ENCODE results near the gene PER1. TPM values are rescaled to one million over a fixed set of nuclear protein-coding genes. Genes with fewer than 3 reads are reported as not detected.

PER1 gene
- total and polyA plus RNA-seq, 10 of the 15 experiments (the other 5 are each of a cell fraction or from before 2014, with no cell fraction given) = 0.02 to 25.1 (median 5.4) TPM

DNA sequence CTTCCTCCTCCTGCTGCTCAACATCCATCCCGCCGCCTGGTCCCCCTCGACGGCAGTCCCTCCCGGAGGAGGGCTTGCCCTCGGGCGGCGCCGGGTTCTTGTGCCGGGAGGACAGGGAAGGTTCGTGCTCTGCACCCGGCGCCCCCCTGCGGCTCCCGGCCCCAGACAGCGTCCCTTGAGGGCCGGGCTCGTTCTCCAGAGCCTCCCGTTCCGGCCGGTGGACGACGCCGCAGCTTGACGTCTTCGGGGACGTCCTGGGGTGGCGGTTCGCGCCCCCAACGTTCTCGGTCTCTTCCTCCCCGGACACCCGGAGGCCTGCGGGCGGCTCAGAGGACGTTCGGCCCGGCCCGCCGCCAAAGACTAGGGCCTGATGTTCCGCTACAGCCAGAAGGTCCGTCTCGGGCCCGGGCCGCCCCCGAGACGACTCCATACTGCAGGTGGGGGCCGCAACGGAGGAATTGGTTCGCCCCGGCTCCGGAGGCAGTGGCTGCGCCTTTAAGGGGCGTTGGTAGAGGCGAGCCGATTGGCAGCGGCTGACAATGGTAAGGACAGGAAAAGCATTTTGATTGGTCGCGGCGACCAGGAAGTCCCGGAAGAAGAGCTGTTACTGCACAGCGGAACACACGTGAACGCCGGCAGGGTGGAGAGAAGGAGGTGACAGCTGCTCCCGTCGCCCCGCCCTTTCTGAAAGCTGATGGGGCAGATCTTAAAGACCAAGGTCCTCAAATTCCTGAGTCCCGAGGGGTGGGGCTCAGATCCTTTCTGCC is 37.7 kb upstream of the PER1 start, which contains the start of gene BORCS6 (continued):
- TF ChIP-seq, protein P1, sequence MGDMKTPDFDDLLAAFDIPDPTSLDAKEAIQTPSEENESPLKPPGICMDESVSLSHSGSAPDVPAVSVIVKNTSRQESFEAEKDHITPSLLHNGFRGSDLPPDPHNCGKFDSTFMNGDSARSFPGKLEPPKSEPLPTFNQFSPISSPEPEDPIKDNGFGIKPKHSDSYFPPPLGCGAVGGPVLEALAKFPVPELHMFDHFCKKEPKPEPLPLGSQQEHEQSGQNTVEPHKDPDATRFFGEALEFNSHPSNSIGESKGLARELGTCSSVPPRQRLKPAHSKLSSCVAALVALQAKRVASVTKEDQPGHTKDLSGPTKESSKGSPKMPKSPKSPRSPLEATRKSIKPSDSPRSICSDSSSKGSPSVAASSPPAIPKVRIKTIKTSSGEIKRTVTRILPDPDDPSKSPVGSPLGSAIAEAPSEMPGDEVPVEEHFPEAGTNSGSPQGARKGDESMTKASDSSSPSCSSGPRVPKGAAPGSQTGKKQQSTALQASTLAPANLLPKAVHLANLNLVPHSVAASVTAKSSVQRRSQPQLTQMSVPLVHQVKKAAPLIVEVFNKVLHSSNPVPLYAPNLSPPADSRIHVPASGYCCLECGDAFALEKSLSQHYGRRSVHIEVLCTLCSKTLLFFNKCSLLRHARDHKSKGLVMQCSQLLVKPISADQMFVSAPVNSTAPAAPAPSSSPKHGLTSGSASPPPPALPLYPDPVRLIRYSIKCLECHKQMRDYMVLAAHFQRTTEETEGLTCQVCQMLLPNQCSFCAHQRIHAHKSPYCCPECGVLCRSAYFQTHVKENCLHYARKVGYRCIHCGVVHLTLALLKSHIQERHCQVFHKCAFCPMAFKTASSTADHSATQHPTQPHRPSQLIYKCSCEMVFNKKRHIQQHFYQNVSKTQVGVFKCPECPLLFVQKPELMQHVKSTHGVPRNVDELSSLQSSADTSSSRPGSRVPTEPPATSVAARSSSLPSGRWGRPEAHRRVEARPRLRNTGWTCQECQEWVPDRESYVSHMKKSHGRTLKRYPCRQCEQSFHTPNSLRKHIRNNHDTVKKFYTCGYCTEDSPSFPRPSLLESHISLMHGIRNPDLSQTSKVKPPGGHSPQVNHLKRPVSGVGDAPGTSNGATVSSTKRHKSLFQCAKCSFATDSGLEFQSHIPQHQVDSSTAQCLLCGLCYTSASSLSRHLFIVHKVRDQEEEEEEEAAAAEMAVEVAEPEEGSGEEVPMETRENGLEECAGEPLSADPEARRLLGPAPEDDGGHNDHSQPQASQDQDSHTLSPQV (IDR thresholded peaks at IDR 0.05) = no peak
- no peak for TF ChIP-seq ZBED1 (IDR thresholded peaks at IDR 0.05; ENCODE audit: borderline replicate concordance)
- no peak for TF ChIP-seq BMI1 (IDR thresholded peaks at IDR 0.05; ENCODE audit: borderline replicate concordance)
- TF ChIP-seq, protein P2, sequence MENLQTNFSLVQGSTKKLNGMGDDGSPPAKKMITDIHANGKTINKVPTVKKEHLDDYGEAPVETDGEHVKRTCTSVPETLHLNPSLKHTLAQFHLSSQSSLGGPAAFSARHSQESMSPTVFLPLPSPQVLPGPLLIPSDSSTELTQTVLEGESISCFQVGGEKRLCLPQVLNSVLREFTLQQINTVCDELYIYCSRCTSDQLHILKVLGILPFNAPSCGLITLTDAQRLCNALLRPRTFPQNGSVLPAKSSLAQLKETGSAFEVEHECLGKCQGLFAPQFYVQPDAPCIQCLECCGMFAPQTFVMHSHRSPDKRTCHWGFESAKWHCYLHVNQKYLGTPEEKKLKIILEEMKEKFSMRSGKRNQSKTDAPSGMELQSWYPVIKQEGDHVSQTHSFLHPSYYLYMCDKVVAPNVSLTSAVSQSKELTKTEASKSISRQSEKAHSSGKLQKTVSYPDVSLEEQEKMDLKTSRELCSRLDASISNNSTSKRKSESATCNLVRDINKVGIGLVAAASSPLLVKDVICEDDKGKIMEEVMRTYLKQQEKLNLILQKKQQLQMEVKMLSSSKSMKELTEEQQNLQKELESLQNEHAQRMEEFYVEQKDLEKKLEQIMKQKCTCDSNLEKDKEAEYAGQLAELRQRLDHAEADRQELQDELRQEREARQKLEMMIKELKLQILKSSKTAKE (IDR thresholded peaks at IDR 0.05; ENCODE audit: low read depth, poor library complexity, severe bottlenecking) = peak; percentile 49
- TF ChIP-seq SMARCA5 (IDR thresholded peaks at IDR 0.05) = peak; percentile 84; the same call in 1 of the 2 replicates
- TF ChIP-seq ZNF207 (IDR thresholded peaks at IDR 0.05; ENCODE audit: borderline replicate concordance) = peak; percentile 55; the same call in 1 of the 2 replicates
- peak; percentile 32 to 40; a peak in 3 of 4 replicates for TF ChIP-seq IKZF2 (IDR thresholded peaks at IDR 0.05)
- TF ChIP-seq TCF7 (IDR thresholded peaks at IDR 0.05; ENCODE audit: borderline replicate concordance) = no peak
- peak; percentile 71 for TF ChIP-seq GATAD2B (conservative IDR thresholded peaks at IDR 0.05; ENCODE audit: low read depth)
- TF ChIP-seq, protein P3, sequence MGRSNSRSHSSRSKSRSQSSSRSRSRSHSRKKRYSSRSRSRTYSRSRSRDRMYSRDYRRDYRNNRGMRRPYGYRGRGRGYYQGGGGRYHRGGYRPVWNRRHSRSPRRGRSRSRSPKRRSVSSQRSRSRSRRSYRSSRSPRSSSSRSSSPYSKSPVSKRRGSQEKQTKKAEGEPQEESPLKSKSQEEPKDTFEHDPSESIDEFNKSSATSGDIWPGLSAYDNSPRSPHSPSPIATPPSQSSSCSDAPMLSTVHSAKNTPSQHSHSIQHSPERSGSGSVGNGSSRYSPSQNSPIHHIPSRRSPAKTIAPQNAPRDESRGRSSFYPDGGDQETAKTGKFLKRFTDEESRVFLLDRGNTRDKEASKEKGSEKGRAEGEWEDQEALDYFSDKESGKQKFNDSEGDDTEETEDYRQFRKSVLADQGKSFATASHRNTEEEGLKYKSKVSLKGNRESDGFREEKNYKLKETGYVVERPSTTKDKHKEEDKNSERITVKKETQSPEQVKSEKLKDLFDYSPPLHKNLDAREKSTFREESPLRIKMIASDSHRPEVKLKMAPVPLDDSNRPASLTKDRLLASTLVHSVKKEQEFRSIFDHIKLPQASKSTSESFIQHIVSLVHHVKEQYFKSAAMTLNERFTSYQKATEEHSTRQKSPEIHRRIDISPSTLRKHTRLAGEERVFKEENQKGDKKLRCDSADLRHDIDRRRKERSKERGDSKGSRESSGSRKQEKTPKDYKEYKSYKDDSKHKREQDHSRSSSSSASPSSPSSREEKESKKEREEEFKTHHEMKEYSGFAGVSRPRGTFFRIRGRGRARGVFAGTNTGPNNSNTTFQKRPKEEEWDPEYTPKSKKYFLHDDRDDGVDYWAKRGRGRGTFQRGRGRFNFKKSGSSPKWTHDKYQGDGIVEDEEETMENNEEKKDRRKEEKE (IDR thresholded peaks at IDR 0.05) = no peak
- no peak for TF ChIP-seq NFIC (IDR thresholded peaks at IDR 0.05; ENCODE audit: low read depth, low read length)
- TF ChIP-seq, protein P4, sequence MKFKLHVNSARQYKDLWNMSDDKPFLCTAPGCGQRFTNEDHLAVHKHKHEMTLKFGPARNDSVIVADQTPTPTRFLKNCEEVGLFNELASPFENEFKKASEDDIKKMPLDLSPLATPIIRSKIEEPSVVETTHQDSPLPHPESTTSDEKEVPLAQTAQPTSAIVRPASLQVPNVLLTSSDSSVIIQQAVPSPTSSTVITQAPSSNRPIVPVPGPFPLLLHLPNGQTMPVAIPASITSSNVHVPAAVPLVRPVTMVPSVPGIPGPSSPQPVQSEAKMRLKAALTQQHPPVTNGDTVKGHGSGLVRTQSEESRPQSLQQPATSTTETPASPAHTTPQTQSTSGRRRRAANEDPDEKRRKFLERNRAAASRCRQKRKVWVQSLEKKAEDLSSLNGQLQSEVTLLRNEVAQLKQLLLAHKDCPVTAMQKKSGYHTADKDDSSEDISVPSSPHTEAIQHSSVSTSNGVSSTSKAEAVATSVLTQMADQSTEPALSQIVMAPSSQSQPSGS (IDR thresholded peaks at IDR 0.05; ENCODE audit: low read length) = no peak
- TF ChIP-seq, protein P5, sequence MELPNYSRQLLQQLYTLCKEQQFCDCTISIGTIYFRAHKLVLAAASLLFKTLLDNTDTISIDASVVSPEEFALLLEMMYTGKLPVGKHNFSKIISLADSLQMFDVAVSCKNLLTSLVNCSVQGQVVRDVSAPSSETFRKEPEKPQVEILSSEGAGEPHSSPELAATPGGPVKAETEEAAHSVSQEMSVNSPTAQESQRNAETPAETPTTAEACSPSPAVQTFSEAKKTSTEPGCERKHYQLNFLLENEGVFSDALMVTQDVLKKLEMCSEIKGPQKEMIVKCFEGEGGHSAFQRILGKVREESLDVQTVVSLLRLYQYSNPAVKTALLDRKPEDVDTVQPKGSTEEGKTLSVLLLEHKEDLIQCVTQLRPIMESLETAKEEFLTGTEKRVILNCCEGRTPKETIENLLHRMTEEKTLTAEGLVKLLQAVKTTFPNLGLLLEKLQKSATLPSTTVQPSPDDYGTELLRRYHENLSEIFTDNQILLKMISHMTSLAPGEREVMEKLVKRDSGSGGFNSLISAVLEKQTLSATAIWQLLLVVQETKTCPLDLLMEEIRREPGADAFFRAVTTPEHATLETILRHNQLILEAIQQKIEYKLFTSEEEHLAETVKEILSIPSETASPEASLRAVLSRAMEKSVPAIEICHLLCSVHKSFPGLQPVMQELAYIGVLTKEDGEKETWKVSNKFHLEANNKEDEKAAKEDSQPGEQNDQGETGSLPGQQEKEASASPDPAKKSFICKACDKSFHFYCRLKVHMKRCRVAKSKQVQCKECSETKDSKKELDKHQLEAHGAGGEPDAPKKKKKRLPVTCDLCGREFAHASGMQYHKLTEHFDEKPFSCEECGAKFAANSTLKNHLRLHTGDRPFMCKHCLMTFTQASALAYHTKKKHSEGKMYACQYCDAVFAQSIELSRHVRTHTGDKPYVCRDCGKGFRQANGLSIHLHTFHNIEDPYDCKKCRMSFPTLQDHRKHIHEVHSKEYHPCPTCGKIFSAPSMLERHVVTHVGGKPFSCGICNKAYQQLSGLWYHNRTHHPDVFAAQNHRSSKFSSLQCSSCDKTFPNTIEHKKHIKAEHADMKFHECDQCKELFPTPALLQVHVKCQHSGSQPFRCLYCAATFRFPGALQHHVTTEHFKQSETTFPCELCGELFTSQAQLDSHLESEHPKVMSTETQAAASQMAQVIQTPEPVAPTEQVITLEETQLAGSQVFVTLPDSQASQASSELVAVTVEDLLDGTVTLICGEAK (IDR thresholded peaks at IDR 0.05; ENCODE audit: borderline replicate concordance) = peak; percentile 73; the same call in 1 of the 2 replicates
- TF ChIP-seq BCL11A (IDR thresholded peaks at IDR 0.05; ENCODE audit: low read depth, low read length) = no peak
